Astrocyte (in vitro differentiated cells and primary cell): Measurements from ENCODE around the gene DRC1. TPM values are rescaled to one million over a fixed set of nuclear protein-coding genes. Genes with fewer than 3 reads are reported as not detected.

Experiments used
- DNase-seq: peaks from one replicate; pipeline ENCODE4 v3.0.0-alpha.2; 2010; ENCODE audit warnings: low read depth
- FAIRE-seq: peaks from 2 replicates; lab custom pipeline; 2011; peaks lifted over from hg19 to GRCh38; lab: Jason Lieb, UNC
- H2AFZ ChIP-seq: 2 replicates; pipeline ENCODE4 v1.6.0; 2012; ENCODE audit warnings: low read depth, low read length, inconsistent platforms
- H3K27ac ChIP-seq: 2 replicates; pipeline ENCODE4 v1.5.1; 2011; ENCODE audit warnings: low read depth, low read length, inconsistent platforms
- H3K27me3 ChIP-seq: 2 replicates; pipeline ENCODE4 v1.6.0; 2011; ENCODE audit warnings: low read length, inconsistent platforms; ENCODE audit not compliant: insufficient read depth
- H3K36me3 ChIP-seq: 2 replicates; pipeline ENCODE4 v1.5.1; 2011; ENCODE audit warnings: low read length, inconsistent platforms; ENCODE audit not compliant: insufficient read depth
- H3K4me1 ChIP-seq: 2 replicates; pipeline ENCODE4 v1.5.1; 2011; ENCODE audit warnings: low read length, inconsistent platforms; ENCODE audit not compliant: insufficient read depth
- H3K4me2 ChIP-seq: 2 replicates; pipeline ENCODE4 v1.6.0; 2012; ENCODE audit warnings: low read length, inconsistent platforms
- H3K4me3 ChIP-seq: 2 replicates; pipeline ENCODE4 v1.5.1; 2011; ENCODE audit warnings: low read depth, mild to moderate bottlenecking, low read length, inconsistent platforms; ENCODE audit not compliant: insufficient read depth
- H3K79me2 ChIP-seq: 2 replicates; pipeline ENCODE4 v1.6.0; 2012; ENCODE audit warnings: mild to moderate bottlenecking, low read length, inconsistent platforms; ENCODE audit not compliant: insufficient read depth
- H3K9ac ChIP-seq: 2 replicates; pipeline ENCODE4 v1.6.0; 2012; ENCODE audit warnings: mild to moderate bottlenecking, low read length, inconsistent platforms
- H3K9me3 ChIP-seq: 2 replicates; pipeline ENCODE4 v1.5.1; 2012; ENCODE audit warnings: low read depth, mild to moderate bottlenecking, low read length, inconsistent platforms; ENCODE audit not compliant: insufficient read depth
- H4K20me1 ChIP-seq: 2 replicates; pipeline ENCODE4 v1.6.0; 2012; ENCODE audit warnings: low read length, inconsistent platforms; ENCODE audit not compliant: insufficient read depth
- H3K27ac Mint-ChIP-seq: one replicate; pipeline ENCODE4 v1.8.0; 2021; ENCODE audit warnings: mild to moderate bottlenecking, mixed read lengths; ENCODE audit not compliant: unreplicated experiment
- H3K27me3 Mint-ChIP-seq: one replicate; pipeline ENCODE4 v1.8.0; 2021; ENCODE audit warnings: low read depth, mixed read lengths; ENCODE audit not compliant: unreplicated experiment
- H3K36me3 Mint-ChIP-seq: one replicate; pipeline ENCODE4 v1.8.0; 2021; ENCODE audit warnings: low read depth, mixed read lengths; ENCODE audit not compliant: unreplicated experiment
- H3K4me1 Mint-ChIP-seq: one replicate; pipeline ENCODE4 v1.8.0; 2021; ENCODE audit warnings: low read depth, mixed read lengths; ENCODE audit not compliant: unreplicated experiment
- H3K4me3 Mint-ChIP-seq: one replicate; pipeline ENCODE4 v1.8.0; 2021; ENCODE audit warnings: mild to moderate bottlenecking, moderate library complexity, mixed read lengths; ENCODE audit not compliant: unreplicated experiment
- H3K9me3 Mint-ChIP-seq: one replicate; pipeline ENCODE4 v1.8.0; 2021; ENCODE audit warnings: mild to moderate bottlenecking, mixed read lengths; ENCODE audit not compliant: unreplicated experiment
- CTCF ChIP-seq: IDR thresholded peaks from 2 replicates; pipeline ENCODE4 v1.5.1; 2011; ENCODE audit warnings: low read depth, mild to moderate bottlenecking, inconsistent platforms, low read length, moderate library complexity; ENCODE audit not compliant: insufficient read depth
- EZH2 ChIP-seq: IDR thresholded peaks from 2 replicates; pipeline ENCODE4 v1.6.1; 2012; ENCODE audit warnings: mild to moderate bottlenecking, low read length, inconsistent platforms; ENCODE audit not compliant: insufficient read depth
- total RNA-seq: library from RNA; stranded (reverse); gene quantifications from 2 replicates; pipeline ENCODE4 v1.2.1, GENCODE V29; 2021

DRC1 gene
- total RNA-seq, 1 donor from 2014 or later, result 0.27 TPM

- H3K36me3 Mint-ChIP-seq, result peaks cover 1% of the 10 kb centered on the region
Observed at GRCh38 chr2:26432859-26433258, 31.1 kb downstream of the DRC1 start.

GRCh38 chr2:26435106-26435505 is 33.4 kb downstream of the DRC1 start:
- H3K9me3 ChIP-seq, result no peaks in the 10 kb centered on the region
- peaks cover 1% of the 10 kb centered on the region for H3K9me3 Mint-ChIP-seq
- no peak overlapping the region for H3K4me3 Mint-ChIP-seq
- H3K79me2 ChIP-seq, result no peaks in the 10 kb centered on the region
- H3K4me1 ChIP-seq, result peaks cover 7% of the 10 kb centered on the region
- no peaks in the 10 kb centered on the region for H3K27me3 ChIP-seq
- H3K4me2 ChIP-seq, result no peak overlapping the region
- DNase-seq (no peak), FAIRE-seq (no peak)
- no peak overlapping the region for H3K27ac Mint-ChIP-seq
- H3K36me3 Mint-ChIP-seq, result peaks cover 1% of the 10 kb centered on the region
- no peak for TF ChIP-seq EZH2
- H3K36me3 ChIP-seq, result no peaks in the 10 kb centered on the region
- H2AFZ ChIP-seq, result no peak overlapping the region
- H3K4me1 Mint-ChIP-seq, result peaks cover 26% of the 10 kb centered on the region
- no peak overlapping the region for H3K4me3 ChIP-seq
- no peaks in the 10 kb centered on the region for H4K20me1 ChIP-seq
- no peak overlapping the region for H3K9ac ChIP-seq
- H3K27ac ChIP-seq, result no peak overlapping the region
- H3K27me3 Mint-ChIP-seq, result no peaks in the 10 kb centered on the region

More at GRCh38 chr2:26432859-26433258, 31.1 kb downstream of the DRC1 start:
- Mint-ChIP-seq H3K27me3 (no peaks in the 10 kb centered on the region), H3K4me3 (no peak overlapping the region), H3K4me1 (peaks cover 13% of the 10 kb centered on the region), H3K9me3 (peaks cover 1% of the 10 kb centered on the region), H3K27ac (no peak overlapping the region)
- DNase-seq, result peak; percentile 7
- H3K9me3 ChIP-seq, result no peaks in the 10 kb centered on the region
- no peaks in the 10 kb centered on the region for H4K20me1 ChIP-seq
- no peak overlapping the region for H3K4me3 ChIP-seq
- H3K36me3 ChIP-seq, result no peaks in the 10 kb centered on the region
- H3K79me2 ChIP-seq, result no peaks in the 10 kb centered on the region
- no peak overlapping the region for H3K4me2 ChIP-seq
- FAIRE-seq, result no peak
- no peak overlapping the region for H3K27ac ChIP-seq
- no peak overlapping the region for H2AFZ ChIP-seq
- H3K4me1 ChIP-seq, result no peaks in the 10 kb centered on the region
- H3K27me3 ChIP-seq, result no peaks in the 10 kb centered on the region
- no peak for TF ChIP-seq CTCF
- TF ChIP-seq EZH2, result no peak
- H3K9ac ChIP-seq, result no peak overlapping the region

GRCh38 chr2:26438526-26438925 is 36.8 kb downstream of the DRC1 start:
- DNase-seq (peak; percentile 64), FAIRE-seq (no peak)
- Histone ChIP-seq H3K9me3 (no peaks in the 10 kb centered on the region), H3K27me3 (no peaks in the 10 kb centered on the region), H4K20me1 (no peaks in the 10 kb centered on the region), H3K9ac (no peak overlapping the region), H3K4me2 (peak overlapping the region; percentile 55), H3K4me1 (peaks cover 7% of the 10 kb centered on the region), H3K4me3 (no peak overlapping the region), H3K79me2 (no peaks in the 10 kb centered on the region), H3K36me3 (no peaks in the 10 kb centered on the region), H3K27ac (peak overlapping the region; percentile 49), H2AFZ (peak overlapping the region; percentile 54)
- peaks cover 16% of the 10 kb centered on the region for H3K4me1 Mint-ChIP-seq
- peaks cover 1% of the 10 kb centered on the region for H3K9me3 Mint-ChIP-seq
- no peak overlapping the region for H3K4me3 Mint-ChIP-seq
- no peaks in the 10 kb centered on the region for H3K27me3 Mint-ChIP-seq
- peak overlapping the region; percentile 21 for H3K27ac Mint-ChIP-seq
- H3K36me3 Mint-ChIP-seq, result peaks cover 1% of the 10 kb centered on the region
- TF ChIP-seq CTCF, result no peak
- no peak for TF ChIP-seq EZH2
